ENCODE data around the gene ASGR1.
A peak's percentile ranks its signal among the peaks of the same experiment; 100 is the strongest.

The ASGR1 gene

GRCh38 chr17:7179317-7180254, at the start of gene ASGR1:
ASGR1 (minus strand) TSS chr17:7179370; CDS start chr17:7178563, 807 bp downstream.
- Histone ChIP-seq H3K27me3 (replicated peaks; ENCODE audit: control insufficient read depth, insufficient read depth, low read length) (peaks cover 29% of the 10 kb centered on the region), H3K9me3 (ENCODE audit: control insufficient read depth, low read length) (no peaks in the 10 kb centered on the region), H3K9ac (ENCODE audit: low read length) (no peak within 1 kb of the TSS), H3K4me1 (ENCODE audit: control insufficient read depth, insufficient read depth, low read length) (peaks cover 12% of the 10 kb centered on the region), H3K4me3 (ENCODE audit: low read length) (no peak within 1 kb of the TSS), H3K36me3 (ENCODE audit: control insufficient read depth, insufficient read depth, low read length, severe bottlenecking) (no peaks in the 10 kb centered on the region)
- no peak for DNase-seq (ENCODE audit: low read depth)

- H3K9me3 ChIP-seq (ENCODE audit: control insufficient read depth, low read length), result no peaks in the 10 kb centered on the region
- peaks cover 64% of the 10 kb centered on the region for H3K36me3 ChIP-seq (ENCODE audit: control insufficient read depth, insufficient read depth, low read length, severe bottlenecking)
- no peaks in the 10 kb centered on the region for H3K27me3 ChIP-seq (replicated peaks; ENCODE audit: control insufficient read depth, insufficient read depth, low read length)
- no peak overlapping the region for H3K9ac ChIP-seq (ENCODE audit: low read length)
- no peak for DNase-seq (ENCODE audit: low read depth)
- peaks cover 20% of the 10 kb centered on the region for H3K4me1 ChIP-seq (ENCODE audit: control insufficient read depth, insufficient read depth, low read length)
- H3K4me3 ChIP-seq (ENCODE audit: low read length), result no peak overlapping the region
Observed at GRCh38 chr17:7228920-7229319, 49.8 kb upstream of the ASGR1 start.

- Histone ChIP-seq H3K9me3 (ENCODE audit: control insufficient read depth, low read length) (no peaks in the 10 kb centered on the region), H3K36me3 (ENCODE audit: control insufficient read depth, insufficient read depth, low read length, severe bottlenecking) (peaks cover 83% of the 10 kb centered on the region), H3K27me3 (replicated peaks; ENCODE audit: control insufficient read depth, insufficient read depth, low read length) (no peaks in the 10 kb centered on the region), H3K4me3 (ENCODE audit: low read length) (no peak overlapping the region), H3K4me1 (ENCODE audit: control insufficient read depth, insufficient read depth, low read length) (peaks cover 26% of the 10 kb centered on the region), H3K9ac (ENCODE audit: low read length) (no peak overlapping the region)
- DNase-seq (ENCODE audit: low read depth), result no peak
Observed at GRCh38 chr17:7226721-7227710, 47.8 kb upstream of the ASGR1 start.

- H3K9ac ChIP-seq (ENCODE audit: low read length), result no peak overlapping the region
- H3K4me3 ChIP-seq (ENCODE audit: low read length), result no peak overlapping the region
- peaks cover 34% of the 10 kb centered on the region for H3K4me1 ChIP-seq (ENCODE audit: control insufficient read depth, insufficient read depth, low read length)
- H3K9me3 ChIP-seq (ENCODE audit: control insufficient read depth, low read length), result no peaks in the 10 kb centered on the region
- no peak for DNase-seq (ENCODE audit: low read depth)
- no peaks in the 10 kb centered on the region for H3K27me3 ChIP-seq (replicated peaks; ENCODE audit: control insufficient read depth, insufficient read depth, low read length)
- H3K36me3 ChIP-seq (ENCODE audit: control insufficient read depth, insufficient read depth, low read length, severe bottlenecking), result peaks cover 88% of the 10 kb centered on the region
Observed at GRCh38 chr17:7225711-7226331, 46.7 kb upstream of the ASGR1 start.

- no peak overlapping the region for H3K9ac ChIP-seq (ENCODE audit: low read length)
- DNase-seq (ENCODE audit: low read depth), result no peak
- no peaks in the 10 kb centered on the region for H3K9me3 ChIP-seq (ENCODE audit: control insufficient read depth, low read length)
- H3K4me3 ChIP-seq (ENCODE audit: low read length), result no peak overlapping the region
- peaks cover 39% of the 10 kb centered on the region for H3K4me1 ChIP-seq (ENCODE audit: control insufficient read depth, insufficient read depth, low read length)
- H3K36me3 ChIP-seq (ENCODE audit: control insufficient read depth, insufficient read depth, low read length, severe bottlenecking), result peaks cover 79% of the 10 kb centered on the region
- H3K27me3 ChIP-seq (replicated peaks; ENCODE audit: control insufficient read depth, insufficient read depth, low read length), result no peaks in the 10 kb centered on the region
Observed at GRCh38 chr17:7224661-7225111, 45.5 kb upstream of the ASGR1 start.

GRCh38 chr17:7224110-7224509, 44.9 kb upstream of the ASGR1 start:
- Histone ChIP-seq H3K36me3 (ENCODE audit: control insufficient read depth, insufficient read depth, low read length, severe bottlenecking) (peaks cover 73% of the 10 kb centered on the region), H3K27me3 (replicated peaks; ENCODE audit: control insufficient read depth, insufficient read depth, low read length) (no peaks in the 10 kb centered on the region), H3K4me3 (ENCODE audit: low read length) (no peak overlapping the region), H3K9ac (ENCODE audit: low read length) (peak overlapping the region; percentile 23), H3K9me3 (ENCODE audit: control insufficient read depth, low read length) (no peaks in the 10 kb centered on the region), H3K4me1 (ENCODE audit: control insufficient read depth, insufficient read depth, low read length) (peaks cover 44% of the 10 kb centered on the region)
- DNase-seq (ENCODE audit: low read depth), result no peak

GRCh38 chr17:7223375-7223774, 44.2 kb upstream of the ASGR1 start:
- Histone ChIP-seq H3K9ac (ENCODE audit: low read length) (peak overlapping the region; percentile 23), H3K9me3 (ENCODE audit: control insufficient read depth, low read length) (no peaks in the 10 kb centered on the region), H3K4me3 (ENCODE audit: low read length) (no peak overlapping the region), H3K36me3 (ENCODE audit: control insufficient read depth, insufficient read depth, low read length, severe bottlenecking) (peaks cover 66% of the 10 kb centered on the region), H3K27me3 (replicated peaks; ENCODE audit: control insufficient read depth, insufficient read depth, low read length) (no peaks in the 10 kb centered on the region), H3K4me1 (ENCODE audit: control insufficient read depth, insufficient read depth, low read length) (peaks cover 49% of the 10 kb centered on the region)
- no peak for DNase-seq (ENCODE audit: low read depth)

GRCh38 chr17:7222972-7223292, 43.8 kb upstream of the ASGR1 start:
- Histone ChIP-seq H3K27me3 (replicated peaks; ENCODE audit: control insufficient read depth, insufficient read depth, low read length) (no peaks in the 10 kb centered on the region), H3K36me3 (ENCODE audit: control insufficient read depth, insufficient read depth, low read length, severe bottlenecking) (peaks cover 61% of the 10 kb centered on the region)
- no peak for DNase-seq (ENCODE audit: low read depth)

GRCh38 chr17:7222093-7222971, 43.2 kb upstream of the ASGR1 start:
- Histone ChIP-seq H3K4me1 (ENCODE audit: control insufficient read depth, insufficient read depth, low read length) (peaks cover 54% of the 10 kb centered on the region), H3K4me3 (ENCODE audit: low read length) (no peak overlapping the region), H3K36me3 (ENCODE audit: control insufficient read depth, insufficient read depth, low read length, severe bottlenecking) (peaks cover 56% of the 10 kb centered on the region), H3K27me3 (replicated peaks; ENCODE audit: control insufficient read depth, insufficient read depth, low read length) (no peaks in the 10 kb centered on the region), H3K9ac (ENCODE audit: low read length) (peak overlapping the region; percentile 98), H3K9me3 (ENCODE audit: control insufficient read depth, low read length) (no peaks in the 10 kb centered on the region)
- no peak for DNase-seq (ENCODE audit: low read depth)

More at GRCh38 chr17:7222972-7223292, 43.8 kb upstream of the ASGR1 start:
- Histone ChIP-seq H3K9ac (ENCODE audit: low read length) (no peak overlapping the region), H3K9me3 (ENCODE audit: control insufficient read depth, low read length) (no peaks in the 10 kb centered on the region), H3K4me3 (ENCODE audit: low read length) (no peak overlapping the region), H3K4me1 (ENCODE audit: control insufficient read depth, insufficient read depth, low read length) (peaks cover 50% of the 10 kb centered on the region)

All from adipocyte (in vitro differentiated cells).